Measurements from ENCODE around the gene EIF2B2.

DNA sequence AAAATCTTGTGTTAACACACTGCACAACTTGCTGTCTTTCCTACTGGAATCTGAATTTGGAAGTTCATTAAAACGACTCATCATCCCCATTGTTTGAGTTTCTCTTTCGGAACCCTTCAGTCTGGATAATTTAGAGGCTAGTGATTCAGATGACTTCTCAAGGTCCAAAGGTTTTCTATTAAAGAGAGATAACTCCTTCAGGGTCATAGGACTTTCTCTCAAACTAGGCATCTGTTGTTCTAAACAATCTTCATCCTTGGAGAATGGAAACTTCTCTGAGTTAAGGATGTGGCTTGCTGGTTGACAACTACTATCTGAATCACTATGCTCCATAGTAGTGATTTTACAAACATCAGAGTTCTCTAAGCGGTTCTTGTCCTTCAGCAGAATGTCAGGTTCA is 44.2 kb downstream of the EIF2B2 start:
- no peak for TF ChIP-seq POLR2A (IDR thresholded peaks at IDR 0.05)
- no peak for TF ChIP-seq CTCF (IDR thresholded peaks at IDR 0.05)
- no peak for TF ChIP-seq EP300 (IDR thresholded peaks at IDR 0.05; ENCODE audit: low read depth)
- no peak for TF ChIP-seq POLR2AphosphoS5 (IDR thresholded peaks at IDR 0.05)
